Measurements from ENCODE around the gene RPLP2. TPM values are rescaled to one million over a fixed set of nuclear protein-coding genes. Genes with fewer than 3 reads are reported as not detected.

Gene RPLP2
- polyA plus RNA-seq, 1 donor (not counting 4 experiments of a cell fraction or from before 2014, with no cell fraction given): 632 TPM

DNA sequence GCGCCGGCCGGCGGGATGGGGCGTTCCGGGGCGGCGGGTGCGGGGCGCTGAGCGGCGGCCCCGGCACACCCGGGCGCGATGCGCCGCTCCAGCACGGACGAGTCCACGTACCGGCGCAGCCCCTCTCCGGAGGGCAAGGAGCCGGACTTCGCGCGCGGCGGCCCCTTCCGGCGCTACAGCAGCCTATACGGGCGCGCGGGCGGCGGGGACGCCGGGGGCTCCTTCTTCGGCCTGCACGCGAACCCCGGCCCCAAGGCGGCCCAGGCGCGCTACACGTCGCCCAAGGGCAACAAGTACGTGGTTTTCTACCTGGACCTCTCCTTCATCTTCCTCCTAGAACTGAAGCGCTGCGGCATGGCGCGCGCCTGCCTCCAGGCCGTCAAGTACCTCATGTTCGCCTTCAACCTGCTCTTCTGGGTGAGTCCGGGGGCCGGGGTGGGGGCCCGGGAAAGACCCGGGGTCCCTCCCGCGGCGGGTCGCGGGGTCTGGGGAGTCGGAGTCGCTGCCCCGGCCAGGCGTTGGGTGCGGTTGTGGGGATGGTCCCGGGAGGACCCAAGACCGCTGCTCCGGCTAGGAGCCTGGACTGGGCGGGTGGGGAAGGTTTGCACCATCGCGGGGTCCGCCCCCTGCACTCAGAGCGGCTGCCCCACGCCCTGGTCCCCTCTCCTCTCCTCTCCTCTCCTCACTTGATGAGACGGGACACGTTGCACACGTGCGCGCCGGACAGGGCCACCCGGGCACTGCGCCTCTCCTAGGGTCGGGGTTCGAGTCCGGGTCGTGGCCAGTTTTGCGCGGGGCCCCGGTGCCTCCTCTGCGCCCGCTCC, 40.4 kb downstream of the RPLP2 start:
- Histone ChIP-seq H3K27me3 (ENCODE audit: control insufficient read depth, extremely low read depth, insufficient read depth, low read length) (no peaks in the 10 kb centered on the region), H4K20me1 (ENCODE audit: control insufficient read depth, extremely low read depth, insufficient read depth, low read length) (peaks cover 7% of the 10 kb centered on the region), H2AFZ (ENCODE audit: control insufficient read depth, low read length) (no peak overlapping the region), H3K4me2 (ENCODE audit: control insufficient read depth, extremely low read depth, insufficient read depth, low read depth, low read length) (no peak overlapping the region), H3K9me3 (ENCODE audit: control insufficient read depth, low read depth, low read length) (no peaks in the 10 kb centered on the region), H3K4me1 (ENCODE audit: control insufficient read depth, extremely low read depth, insufficient read depth, low read length) (peaks cover 36% of the 10 kb centered on the region), H3K9ac (ENCODE audit: control insufficient read depth, extremely low read depth, insufficient read depth, low read length) (no peak overlapping the region), H3K79me2 (ENCODE audit: control insufficient read depth, insufficient read depth, low read length) (peaks cover 14% of the 10 kb centered on the region), H3K9me1 (ENCODE audit: control insufficient read depth, extremely low read depth, insufficient read depth, low read length) (peaks cover 5% of the 10 kb centered on the region), H3K4me3 (ENCODE audit: control insufficient read depth in 2 of 3, extremely low read depth in 1 of 3, insufficient read depth in 2 of 3, low read depth in 1 of 3, low read length in 3 of 3) (no peak overlapping the region), H3K36me3 (ENCODE audit: control insufficient read depth in 2 of 2, extremely low read depth in 1 of 2, insufficient read depth in 2 of 2, low read length in 2 of 2) (peaks cover 3 to 4% of the 10 kb centered on the region in 2 experiments), H3K27ac (ENCODE audit: control insufficient read depth, insufficient read depth, low read length) (no peak overlapping the region)
- no peak for TF ChIP-seq EZH2 (IDR thresholded peaks at IDR 0.05; ENCODE audit: low read length)
- TF ChIP-seq, protein P1, sequence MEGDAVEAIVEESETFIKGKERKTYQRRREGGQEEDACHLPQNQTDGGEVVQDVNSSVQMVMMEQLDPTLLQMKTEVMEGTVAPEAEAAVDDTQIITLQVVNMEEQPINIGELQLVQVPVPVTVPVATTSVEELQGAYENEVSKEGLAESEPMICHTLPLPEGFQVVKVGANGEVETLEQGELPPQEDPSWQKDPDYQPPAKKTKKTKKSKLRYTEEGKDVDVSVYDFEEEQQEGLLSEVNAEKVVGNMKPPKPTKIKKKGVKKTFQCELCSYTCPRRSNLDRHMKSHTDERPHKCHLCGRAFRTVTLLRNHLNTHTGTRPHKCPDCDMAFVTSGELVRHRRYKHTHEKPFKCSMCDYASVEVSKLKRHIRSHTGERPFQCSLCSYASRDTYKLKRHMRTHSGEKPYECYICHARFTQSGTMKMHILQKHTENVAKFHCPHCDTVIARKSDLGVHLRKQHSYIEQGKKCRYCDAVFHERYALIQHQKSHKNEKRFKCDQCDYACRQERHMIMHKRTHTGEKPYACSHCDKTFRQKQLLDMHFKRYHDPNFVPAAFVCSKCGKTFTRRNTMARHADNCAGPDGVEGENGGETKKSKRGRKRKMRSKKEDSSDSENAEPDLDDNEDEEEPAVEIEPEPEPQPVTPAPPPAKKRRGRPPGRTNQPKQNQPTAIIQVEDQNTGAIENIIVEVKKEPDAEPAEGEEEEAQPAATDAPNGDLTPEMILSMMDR (optimal IDR thresholded peaks at IDR 0.05 in 1 of 3, IDR thresholded peaks at IDR 0.05 in 1 of 3, conservative IDR thresholded peaks at IDR 0.05 in 1 of 3; ENCODE audit: extremely low read depth in 1 of 3, insufficient read depth in 2 of 3, low read length in 3 of 3): no peak
- DNase-seq (ENCODE audit: low read depth, low spot score): no peak
- dilution Hi-C loops (cut with MboI; ENCODE audit: extremely low pct_ligation_motif_present, low sequenced_read_pairs): no loop called here
- no peak for FAIRE-seq

DNA sequence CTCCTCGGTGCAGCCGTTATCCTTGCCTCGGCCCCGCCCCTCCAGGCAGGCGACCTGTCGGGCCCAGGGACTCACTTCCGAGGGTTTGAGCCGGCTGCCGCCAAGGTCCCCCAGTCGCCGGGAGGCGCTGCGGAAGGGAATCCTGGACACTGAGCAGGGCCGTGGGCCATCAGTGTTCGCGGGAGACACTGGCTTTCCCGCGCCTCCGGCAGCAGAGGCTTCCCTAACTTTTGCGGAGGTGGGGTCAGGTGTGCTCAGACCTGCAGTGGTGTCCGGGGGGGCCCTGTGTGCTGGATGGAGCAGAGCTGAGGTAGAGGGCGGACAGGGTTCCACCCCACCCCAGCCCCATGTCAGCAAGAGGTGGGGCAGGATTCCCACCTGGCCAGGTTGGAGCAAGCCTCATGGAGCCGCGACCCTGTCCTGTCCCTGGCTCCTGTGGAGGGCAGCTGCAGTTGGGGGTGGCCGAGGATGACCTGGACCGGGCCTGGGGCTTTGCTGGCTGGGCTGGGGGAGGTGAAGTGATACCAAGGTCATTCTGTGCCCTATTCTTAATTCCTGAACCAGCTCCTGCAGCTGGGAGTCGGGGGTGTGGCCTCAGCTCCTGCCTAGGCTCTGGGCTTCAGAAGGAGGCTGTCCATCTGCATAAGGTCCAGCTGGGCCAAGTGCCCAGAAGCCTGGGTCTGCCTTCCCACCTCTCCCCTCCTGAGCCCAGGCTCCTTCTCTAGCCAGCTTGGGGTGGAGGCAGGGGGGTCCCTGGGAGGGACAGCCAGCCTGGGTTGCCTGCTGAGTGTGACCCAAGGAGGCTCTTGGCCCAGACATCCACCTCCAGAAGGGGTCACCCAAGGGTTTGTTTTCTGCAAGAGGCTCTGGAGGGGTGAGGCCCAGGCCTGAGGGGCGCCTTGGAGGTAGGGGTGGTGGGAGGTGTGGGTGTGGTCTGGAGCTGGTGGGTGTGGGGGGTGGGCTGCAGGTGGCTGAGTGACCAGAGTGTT, 41.3 kb downstream of the RPLP2 start:
- peaks cover 5% of the 10 kb centered on the region for H3K9me1 ChIP-seq (ENCODE audit: control insufficient read depth, extremely low read depth, insufficient read depth, low read length)
- peaks cover 8% of the 10 kb centered on the region for H4K20me1 ChIP-seq (ENCODE audit: control insufficient read depth, extremely low read depth, insufficient read depth, low read length)
- peaks cover 4 to 6% of the 10 kb centered on the region in 2 experiments for H3K36me3 ChIP-seq (ENCODE audit: control insufficient read depth in 2 of 2, extremely low read depth in 1 of 2, insufficient read depth in 2 of 2, low read length in 2 of 2)
- no peak overlapping the region for H3K4me2 ChIP-seq (ENCODE audit: control insufficient read depth, extremely low read depth, insufficient read depth, low read depth, low read length)
- peaks cover 10% of the 10 kb centered on the region for H3K79me2 ChIP-seq (ENCODE audit: control insufficient read depth, insufficient read depth, low read length)
- H3K4me3 ChIP-seq (ENCODE audit: control insufficient read depth in 2 of 3, extremely low read depth in 1 of 3, insufficient read depth in 2 of 3, low read depth in 1 of 3, low read length in 3 of 3): no peak overlapping the region
- H3K27ac ChIP-seq (ENCODE audit: control insufficient read depth, insufficient read depth, low read length): no peak overlapping the region
- DNase-seq (ENCODE audit: low read depth, low spot score) (no peak), FAIRE-seq (no peak)
- H3K9ac ChIP-seq (ENCODE audit: control insufficient read depth, extremely low read depth, insufficient read depth, low read length): no peak overlapping the region
- H3K4me1 ChIP-seq (ENCODE audit: control insufficient read depth, extremely low read depth, insufficient read depth, low read length): peaks cover 27% of the 10 kb centered on the region
- no peak overlapping the region for H2AFZ ChIP-seq (ENCODE audit: control insufficient read depth, low read length)
- H3K9me3 ChIP-seq (ENCODE audit: control insufficient read depth, low read depth, low read length): no peaks in the 10 kb centered on the region
- H3K27me3 ChIP-seq (ENCODE audit: control insufficient read depth, extremely low read depth, insufficient read depth, low read length): no peaks in the 10 kb centered on the region
- no peak for TF ChIP-seq EZH2 (IDR thresholded peaks at IDR 0.05; ENCODE audit: low read length)
- TF ChIP-seq, protein P1 (optimal IDR thresholded peaks at IDR 0.05 in 1 of 3, IDR thresholded peaks at IDR 0.05 in 1 of 3, conservative IDR thresholded peaks at IDR 0.05 in 1 of 3; ENCODE audit: extremely low read depth in 1 of 3, insufficient read depth in 2 of 3, low read length in 3 of 3): no peak
- dilution Hi-C loops (cut with MboI; ENCODE audit: extremely low pct_ligation_motif_present, low sequenced_read_pairs): no loop called here
